ENCODE measurements around the gene CEP290. TPM values are rescaled to one million over a fixed set of nuclear protein-coding genes. Genes with fewer than 3 reads are reported as not detected.

CEP290 gene
- total and polyA plus RNA-seq, 10 of the 15 experiments (the other 5 are each of a cell fraction or from before 2014, with no cell fraction given): 4.8 to 15.7 (median 10.7) TPM

GRCh38 chr12:88035271-88035906 lies 106.5 kb downstream of the CEP290 start (continued):
- TF ChIP-seq ZNF274 (IDR thresholded peaks at IDR 0.05; ENCODE audit: insufficient read depth, insufficient read length) (no peak), ZBED1 (IDR thresholded peaks at IDR 0.05; ENCODE audit: borderline replicate concordance) (no peak), HDGF (IDR thresholded peaks at IDR 0.05) (no peak; the same call in none of the 2 replicates), NR2F1 (conservative IDR thresholded peaks at IDR 0.05) (0 out of 2 replicates have a peak, but pooled peaks have one; percentile 15), HSF1 (IDR thresholded peaks at IDR 0.05; ENCODE audit: low read depth, low read length) (no peak), IRF4 (IDR thresholded peaks at IDR 0.05; ENCODE audit: low read depth, low read length) (no peak), ZNF687 (IDR thresholded peaks at IDR 0.05) (no peak), NFYA (IDR thresholded peaks at IDR 0.05; ENCODE audit: borderline replicate concordance, low read depth, low read length) (no peak), BCL11A (IDR thresholded peaks at IDR 0.05; ENCODE audit: low read depth, low read length) (no peak), RB1 (IDR thresholded peaks at IDR 0.05; ENCODE audit: borderline replicate concordance) (peak; percentile 65; the same call in 1 of the 2 replicates), BHLHE40 (IDR thresholded peaks at IDR 0.05; ENCODE audit: borderline replicate concordance in 1 of 2, low read depth in 2 of 2, low read length in 1 of 2) (peak; percentile 78 to 82), ZNF384 (IDR thresholded peaks at IDR 0.05; ENCODE audit: borderline replicate concordance, low read depth, low read length) (peak; percentile 60), FOXK2 (IDR thresholded peaks at IDR 0.05) (no peak), EZH2 (IDR thresholded peaks at IDR 0.05; ENCODE audit: borderline replicate concordance, control insufficient read depth, low read depth, low read length) (no peak), PML (IDR thresholded peaks at IDR 0.05; ENCODE audit: low read length) (peak; percentile 80; the same call in 1 of the 2 replicates), SUZ12 (IDR thresholded peaks at IDR 0.05; ENCODE audit: unreplicated experiment) (no peak), JUND (IDR thresholded peaks at IDR 0.05; ENCODE audit: low read depth, low read length) (no peak), USF2 (IDR thresholded peaks at IDR 0.05; ENCODE audit: borderline replicate concordance, low read depth, low read length) (no peak), RELA (IDR thresholded peaks at IDR 0.05; ENCODE audit: borderline replicate concordance, partially characterized antibody) (peak; percentile 9), REST (IDR thresholded peaks at IDR 0.05; ENCODE audit: low read depth, low read length) (no peak)

All from GM12878 (cell line).